Measurements from ENCODE around the gene EBLN2.

The EBLN2 gene

DNA sequence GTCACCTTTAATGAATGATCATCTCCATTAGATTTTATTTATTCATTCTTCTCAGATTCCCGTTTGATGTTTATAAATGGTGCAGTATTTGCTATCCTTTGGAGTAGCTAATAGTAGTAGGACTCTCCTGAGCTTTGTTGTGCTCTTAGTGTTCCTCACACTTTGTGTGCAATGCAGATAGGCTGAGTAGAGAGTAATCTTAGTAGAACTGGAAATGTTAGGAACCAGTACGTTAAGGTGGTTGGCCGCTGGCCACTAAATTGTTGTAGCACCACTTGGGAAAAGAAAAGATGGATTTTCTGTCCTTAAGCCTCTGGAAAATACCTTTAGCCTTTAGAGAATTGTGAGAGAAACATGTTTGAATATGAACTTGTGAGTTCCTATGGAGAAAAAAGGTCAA, 19.9 kb upstream of the EBLN2 start:
- ChIA-PET POLR2A (ENCODE audit: low non-redundant PET) (no interaction called here), CTCF (no interaction called here)
- TF ChIP-seq, protein P1, sequence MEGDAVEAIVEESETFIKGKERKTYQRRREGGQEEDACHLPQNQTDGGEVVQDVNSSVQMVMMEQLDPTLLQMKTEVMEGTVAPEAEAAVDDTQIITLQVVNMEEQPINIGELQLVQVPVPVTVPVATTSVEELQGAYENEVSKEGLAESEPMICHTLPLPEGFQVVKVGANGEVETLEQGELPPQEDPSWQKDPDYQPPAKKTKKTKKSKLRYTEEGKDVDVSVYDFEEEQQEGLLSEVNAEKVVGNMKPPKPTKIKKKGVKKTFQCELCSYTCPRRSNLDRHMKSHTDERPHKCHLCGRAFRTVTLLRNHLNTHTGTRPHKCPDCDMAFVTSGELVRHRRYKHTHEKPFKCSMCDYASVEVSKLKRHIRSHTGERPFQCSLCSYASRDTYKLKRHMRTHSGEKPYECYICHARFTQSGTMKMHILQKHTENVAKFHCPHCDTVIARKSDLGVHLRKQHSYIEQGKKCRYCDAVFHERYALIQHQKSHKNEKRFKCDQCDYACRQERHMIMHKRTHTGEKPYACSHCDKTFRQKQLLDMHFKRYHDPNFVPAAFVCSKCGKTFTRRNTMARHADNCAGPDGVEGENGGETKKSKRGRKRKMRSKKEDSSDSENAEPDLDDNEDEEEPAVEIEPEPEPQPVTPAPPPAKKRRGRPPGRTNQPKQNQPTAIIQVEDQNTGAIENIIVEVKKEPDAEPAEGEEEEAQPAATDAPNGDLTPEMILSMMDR (conservative IDR thresholded peaks at IDR 0.05; ENCODE audit: low read depth), result no peak
- no peak for DNase-seq (ENCODE audit: low spot score)
- no peak overlapping the region for H3K27ac ChIP-seq

DNA sequence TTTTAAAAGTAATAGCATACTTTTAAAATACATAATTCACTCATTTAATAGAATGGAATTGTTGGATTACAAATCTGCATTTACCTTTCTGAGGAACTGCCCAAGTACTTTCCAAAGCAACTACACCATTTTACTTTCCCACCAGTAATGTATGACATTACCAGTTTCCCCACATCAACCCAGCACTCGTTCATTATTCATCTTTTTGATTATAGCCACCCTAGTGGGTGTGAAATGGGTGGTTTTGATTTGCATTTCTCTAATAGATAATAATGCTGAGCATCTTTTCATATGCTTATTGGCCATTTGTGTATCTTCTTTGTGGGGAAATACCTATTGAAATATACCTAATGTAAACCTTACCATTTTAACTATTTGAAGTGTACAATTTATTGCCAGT, 18.0 kb upstream of the EBLN2 start:
- TF ChIP-seq, protein P1 (conservative IDR thresholded peaks at IDR 0.05; ENCODE audit: low read depth), result no peak
- H3K27ac ChIP-seq, result no peak overlapping the region
- POLR2A ChIA-PET (ENCODE audit: low non-redundant PET), result no interaction called here
- CTCF ChIA-PET, result interaction anchor here (0.9 kb wide), 1 partner anchor 12 kb away, joined by 3 read pairs; no protein-coding TSS in a partner anchor
- no peak for DNase-seq (ENCODE audit: low spot score)

DNA sequence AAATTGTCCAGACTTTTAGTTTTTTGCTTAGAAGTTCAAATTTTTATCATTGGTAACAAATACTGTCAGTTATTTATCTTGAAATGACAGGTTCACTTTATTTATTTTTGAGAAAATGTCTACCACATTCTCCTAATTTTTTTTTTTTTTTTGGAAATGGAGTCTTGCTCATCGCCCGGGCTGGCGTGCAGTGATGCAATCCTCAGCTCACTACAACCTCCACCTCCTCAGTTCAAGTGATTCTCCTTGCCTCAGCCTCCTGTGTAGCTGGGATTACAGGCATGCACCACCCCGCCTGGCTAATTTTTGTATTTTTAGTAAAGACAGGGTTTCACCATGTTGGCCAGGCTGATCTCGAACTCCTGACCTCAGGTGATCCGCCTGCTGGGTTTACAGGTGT, 16.1 kb upstream of the EBLN2 start:
- TF ChIP-seq, protein P1 (conservative IDR thresholded peaks at IDR 0.05; ENCODE audit: low read depth), result no peak
- no peak for DNase-seq (ENCODE audit: low spot score)
- H3K27ac ChIP-seq, result no peak overlapping the region
- CTCF ChIA-PET, result no interaction called here
- POLR2A ChIA-PET (ENCODE audit: low non-redundant PET), result no interaction called here

DNA sequence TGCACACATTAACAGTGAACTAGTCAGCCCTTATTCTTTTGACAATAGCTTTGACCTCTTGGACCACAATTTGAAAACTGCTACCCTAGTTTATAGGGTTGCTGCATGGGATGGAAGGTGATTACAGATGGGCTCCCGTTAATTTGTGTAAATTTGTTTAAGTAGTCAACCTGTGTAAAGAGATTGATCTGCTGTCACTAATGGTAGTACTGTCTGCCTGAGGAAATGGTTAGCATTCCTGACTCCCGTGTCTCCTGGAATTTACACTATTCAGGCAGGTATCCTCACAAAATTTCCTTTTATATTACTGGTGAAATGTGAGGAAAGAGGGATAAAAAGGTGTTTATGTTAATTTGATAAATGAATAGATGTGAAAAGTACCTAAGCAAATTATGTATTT, 15.3 kb upstream of the EBLN2 start:
- TF ChIP-seq, protein P1 (conservative IDR thresholded peaks at IDR 0.05; ENCODE audit: low read depth), result no peak
- CTCF ChIA-PET, result no interaction called here
- no peak overlapping the region for H3K27ac ChIP-seq
- POLR2A ChIA-PET (ENCODE audit: low non-redundant PET), result no interaction called here
- DNase-seq (ENCODE audit: low spot score), result no peak

DNA sequence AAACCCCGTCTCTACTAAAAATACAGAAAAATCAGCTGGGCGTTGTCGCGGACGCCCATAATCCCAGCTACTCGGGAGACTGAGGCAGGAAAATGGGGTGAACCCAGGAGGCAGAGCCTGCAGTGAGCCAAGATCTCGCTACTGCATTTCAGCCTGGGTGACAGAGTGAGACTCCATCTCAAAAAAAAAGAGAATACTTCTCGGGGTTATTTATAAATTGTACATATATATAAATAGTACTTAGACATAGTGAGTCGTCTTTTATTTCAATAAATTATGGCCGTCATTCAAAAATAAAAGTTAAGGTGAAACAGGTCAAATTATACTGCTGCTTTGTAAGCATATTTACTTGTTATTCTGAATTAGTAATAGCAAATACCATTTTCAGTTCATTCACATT, 12.1 kb upstream of the EBLN2 start:
- CTCF ChIA-PET, result no interaction called here
- POLR2A ChIA-PET (ENCODE audit: low non-redundant PET), result no interaction called here
- no peak for DNase-seq (ENCODE audit: low spot score)
- TF ChIP-seq, protein P1 (conservative IDR thresholded peaks at IDR 0.05; ENCODE audit: low read depth), result no peak
- no peak overlapping the region for H3K27ac ChIP-seq

DNA sequence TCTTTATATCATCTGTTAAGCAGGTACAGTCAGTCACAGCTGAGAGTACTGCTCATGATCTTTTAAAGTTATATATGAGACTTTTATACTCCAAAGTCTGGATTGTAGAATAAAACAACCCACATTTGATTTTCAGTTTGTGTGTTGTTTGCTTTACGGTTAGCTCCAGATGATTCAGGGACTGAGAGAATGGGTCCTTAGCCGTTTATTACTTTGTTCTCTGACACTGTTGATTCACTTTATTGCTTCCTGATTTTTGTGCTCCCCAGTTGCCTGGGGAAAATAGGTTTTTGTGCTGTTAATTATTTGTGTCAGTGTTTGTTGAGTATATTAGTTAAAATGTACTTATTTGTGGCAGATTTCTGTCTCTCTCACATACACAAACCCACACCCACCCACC, 8.6 kb upstream of the EBLN2 start:
- ChIA-PET POLR2A (ENCODE audit: low non-redundant PET) (no interaction called here), CTCF (no interaction called here)
- DNase-seq (ENCODE audit: low spot score), result no peak
- H3K27ac ChIP-seq, result no peak overlapping the region
- TF ChIP-seq, protein P1 (conservative IDR thresholded peaks at IDR 0.05; ENCODE audit: low read depth), result no peak

DNA sequence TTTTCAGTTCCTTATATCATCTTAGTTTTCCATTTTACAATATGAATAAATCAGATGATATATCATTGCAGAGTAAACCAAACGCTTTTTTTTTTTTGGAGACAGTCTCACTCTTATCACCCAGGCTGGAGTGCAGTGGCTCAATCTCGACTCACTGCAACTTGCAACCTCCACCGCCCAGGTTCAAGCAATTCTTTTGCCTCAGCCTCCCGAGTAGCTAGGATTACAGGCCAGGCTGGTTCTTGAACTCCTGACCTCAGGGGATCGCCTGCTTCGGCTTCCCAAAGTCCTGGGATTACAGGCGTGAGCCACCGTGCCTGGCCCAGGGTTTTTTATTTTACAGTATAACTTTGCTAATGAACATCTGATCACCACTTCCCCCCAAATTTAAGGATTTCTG, 5.9 kb upstream of the EBLN2 start:
- POLR2A ChIA-PET (ENCODE audit: low non-redundant PET), result no interaction called here
- DNase-seq (ENCODE audit: low spot score), result no peak
- CTCF ChIA-PET, result interaction anchor here (0.6 to 1.3 kb wide), 5 partner anchors 55 to 1331 kb away, joined by 3 to 4 read pairs (median 3); no protein-coding TSS in a partner anchor
- H3K27ac ChIP-seq, result peak overlapping the region; percentile 57
- TF ChIP-seq, protein P1 (conservative IDR thresholded peaks at IDR 0.05; ENCODE audit: low read depth), result no peak

Measured in RWPE1 (cell line).